Colonic mucosa (tissue), 4 donors: Measurements from ENCODE around the gene CPLX1. TPM values are rescaled to one million over a fixed set of nuclear protein-coding genes. Genes with fewer than 3 reads are reported as not detected.

ENCODE experiments used
- DNase-seq: peaks from one replicate; pipeline ENCODE4 v3.0.0-alpha.2; 2020
- H3K27ac ChIP-seq: fragments of 200-600 bp; one replicate; pipeline ENCODE4 v1.8.0; 2021
- H3K27me3 ChIP-seq: fragments of 200-600 bp; one replicate; pipeline ENCODE4 v1.8.0; 2021
- H3K36me3 ChIP-seq: fragments of 200-600 bp; one replicate; pipeline ENCODE4 v1.8.0; 2021
- H3K4me1 ChIP-seq: fragments of 200-600 bp; one replicate; pipeline ENCODE4 v1.8.0; 2021; ENCODE audit warnings: mild to moderate bottlenecking
- H3K4me3 ChIP-seq: fragments of 200-600 bp; one replicate; pipeline ENCODE4 v1.8.0; 2021
- H3K9ac ChIP-seq, 2 donors: one replicate each; pipeline ENCODE4 v1.7.0; 2013; ENCODE audit warnings: control low read depth in 2 of 2, low read depth in 2 of 2, low read length in 2 of 2
- H3K9me3 ChIP-seq: fragments of 200-600 bp; one replicate; pipeline ENCODE4 v1.8.0; 2021
- CTCF ChIP-seq: fragments of 200-600 bp; IDR thresholded peaks from one replicate; pipeline ENCODE4 v1.8.0; 2022; ENCODE audit warnings: antibody characterized with exemption, mild to moderate bottlenecking
- intact Hi-C: fragments of 100-400 bp; cut with DNase I; formaldehyde crosslinking; loops from one replicate; pipeline ENCODE4 v1.14.1; 2022
- total RNA-seq, 2 donors: library from RNA; stranded (reverse); fragmentation: NEBNext Ultra II Directional in 1 of 2; extraction: Animal tissue kit (Norgen Biotek cat#: 25700) in 1 of 2; gene quantifications; one replicate each; pipeline ENCODE4 v1.2.1, GENCODE V29; 2021
- donor health status: healthy.
- donor health status: DM: no; HTN: no; CAD: no.
- donor health status: DM: no; HTN: no; CAD: no.

The CPLX1 gene
- total RNA-seq, 2 donors from 2014 or later: 2.7 to 16.5 TPM

GRCh38 chr4:766559-767283, 59.2 kb downstream of the CPLX1 start:
- no peaks in the 10 kb centered on the region for H3K27me3 ChIP-seq
- no peak overlapping the region for H3K4me3 ChIP-seq
- no peaks in the 10 kb centered on the region for H3K9me3 ChIP-seq
- H3K27ac ChIP-seq: no peak overlapping the region
- TF ChIP-seq CTCF: no peak
- H3K36me3 ChIP-seq: no peaks in the 10 kb centered on the region
- intact Hi-C loops: no loop called here
- H3K9ac ChIP-seq: no peak overlapping the region
- DNase-seq: no peak
- no peaks in the 10 kb centered on the region for H3K4me1 ChIP-seq

- Histone ChIP-seq H3K27me3 (no peaks in the 10 kb centered on the region), H3K27ac (no peak overlapping the region), H3K4me3 (no peak overlapping the region), H3K36me3 (no peaks in the 10 kb centered on the region), H3K9ac (no peak overlapping the region), H3K4me1 (no peaks in the 10 kb centered on the region), H3K9me3 (no peaks in the 10 kb centered on the region)
- DNase-seq: no peak
- intact Hi-C loops: no loop called here
- no peak for TF ChIP-seq CTCF
These were observed 59.8 kb downstream of the CPLX1 start for GRCh38 chr4:766152-766515.

GRCh38 chr4:764405-765169, 61.3 kb downstream of the CPLX1 start:
- no peak overlapping the region for H3K27ac ChIP-seq
- no peak overlapping the region for H3K9ac ChIP-seq
- TF ChIP-seq CTCF: no peak
- H3K4me1 ChIP-seq: no peaks in the 10 kb centered on the region
- H3K36me3 ChIP-seq: no peaks in the 10 kb centered on the region
- H3K4me3 ChIP-seq: no peak overlapping the region
- no peaks in the 10 kb centered on the region for H3K9me3 ChIP-seq
- no peaks in the 10 kb centered on the region for H3K27me3 ChIP-seq
- no peak for DNase-seq
- intact Hi-C loops: no loop called here

GRCh38 chr4:763922-764321, 62.0 kb downstream of the CPLX1 start:
- Histone ChIP-seq H3K4me1 (no peaks in the 10 kb centered on the region), H3K36me3 (no peaks in the 10 kb centered on the region), H3K4me3 (no peak overlapping the region), H3K9me3 (no peaks in the 10 kb centered on the region), H3K27me3 (no peaks in the 10 kb centered on the region), H3K9ac (no peak overlapping the region), H3K27ac (no peak overlapping the region)
- DNase-seq: no peak
- intact Hi-C loops: no loop called here
- no peak for TF ChIP-seq CTCF

GRCh38 chr4:763191-763810, 62.6 kb downstream of the CPLX1 start:
- Histone ChIP-seq H3K4me3 (no peak overlapping the region), H3K4me1 (no peaks in the 10 kb centered on the region), H3K27ac (no peak overlapping the region), H3K9me3 (no peaks in the 10 kb centered on the region), H3K36me3 (no peaks in the 10 kb centered on the region), H3K27me3 (no peaks in the 10 kb centered on the region), H3K9ac (no peak overlapping the region)
- intact Hi-C loops: no loop called here
- DNase-seq: no peak
- TF ChIP-seq CTCF: no peak
